H4 (cell line): ENCODE data around the gene PLEKHO2. TPM values are rescaled to one million over a fixed set of nuclear protein-coding genes. Genes with fewer than 3 reads are reported as not detected.
"Not testable (repeated sequence)": the region's sequence is repeated elsewhere in the genome, so short reads cannot be mapped to it uniquely, and the experiment has no call there.

Experiments used
- DNase-seq: peaks from one replicate; pipeline ENCODE4 v3.0.0-alpha.2; 2015; ENCODE audit warnings: low spot score
- total RNA-seq: library from RNA; depleted of rRNA; stranded (reverse); fragments of >200 nt; shearing (Covaris generic); gene quantifications from 2 replicates; pipeline ENCODE4 v1.2.3, GENCODE V29; 2014; rRNA removed

PLEKHO2 gene
- total RNA-seq, result 5.5 and 7.6 TPM in 2 replicates

GRCh38 chr15:64841344-64842095, at the start of gene PLEKHO2:
Gene PLEKHO2 (plus strand): TSS chr15:64841915. CDS start chr15:64842017, 102 bp downstream.
- DNase-seq, result peak; percentile 91

GRCh38 chr15:64792282-64792681, 49.4 kb upstream of the PLEKHO2 start:
- no peak for DNase-seq

GRCh38 chr15:64795299-64795698, 46.4 kb upstream of the PLEKHO2 start:
- not testable (repeated sequence) for DNase-seq

GRCh38 chr15:64795921-64796320, 45.8 kb upstream of the PLEKHO2 start:
- DNase-seq, result not testable (repeated sequence)

- not testable (repeated sequence) for DNase-seq
These were observed 42.8 kb upstream of the PLEKHO2 start for GRCh38 chr15:64798905-64799304.

GRCh38 chr15:64800476-64800875, 41.2 kb upstream of the PLEKHO2 start:
- DNase-seq, result no peak

GRCh38 chr15:64803526-64803925, 38.2 kb upstream of the PLEKHO2 start:
- no peak for DNase-seq

GRCh38 chr15:64804619-64805018, 37.1 kb upstream of the PLEKHO2 start:
- no peak for DNase-seq

- no peak for DNase-seq
These were observed 35.2 kb upstream of the PLEKHO2 start for GRCh38 chr15:64806509-64806908.

GRCh38 chr15:64807051-64807749, 34.5 kb upstream of the PLEKHO2 start:
- DNase-seq, result no peak

- DNase-seq, result no peak
These were observed 33.9 kb upstream of the PLEKHO2 start for GRCh38 chr15:64807751-64808222.

GRCh38 chr15:64808785-64809453, 32.8 kb upstream of the PLEKHO2 start:
- no peak for DNase-seq

- DNase-seq, result peak; percentile 55
These were observed 31.8 kb upstream of the PLEKHO2 start for GRCh38 chr15:64809649-64810496.

- DNase-seq, result no peak
These were observed 31.0 kb upstream of the PLEKHO2 start for GRCh38 chr15:64810497-64811326.

- no peak for DNase-seq
These were observed 28.6 kb upstream of the PLEKHO2 start for GRCh38 chr15:64813075-64813474.

- DNase-seq, result not testable (repeated sequence)
These were observed 27.4 kb upstream of the PLEKHO2 start for GRCh38 chr15:64814283-64814682.

- DNase-seq, result not testable (repeated sequence)
These were observed 26.8 kb upstream of the PLEKHO2 start for GRCh38 chr15:64814965-64815364.

- no peak for DNase-seq
These were observed 25.3 kb upstream of the PLEKHO2 start for GRCh38 chr15:64816452-64816851.

GRCh38 chr15:64824929-64825430, 16.7 kb upstream of the PLEKHO2 start:
- no peak for DNase-seq
